ENCODE measurements around the gene TRIM50. TPM values are rescaled to one million over a fixed set of nuclear protein-coding genes. Genes with fewer than 3 reads are reported as not detected.
"Not testable (repeated sequence)": the region's sequence is repeated elsewhere in the genome, so short reads cannot be mapped to it uniquely, and the experiment has no call there.

TRIM50 gene
- polyA plus RNA-seq, 4 donors: 0.12 to 0.24 (median 0.22) TPM

DNA sequence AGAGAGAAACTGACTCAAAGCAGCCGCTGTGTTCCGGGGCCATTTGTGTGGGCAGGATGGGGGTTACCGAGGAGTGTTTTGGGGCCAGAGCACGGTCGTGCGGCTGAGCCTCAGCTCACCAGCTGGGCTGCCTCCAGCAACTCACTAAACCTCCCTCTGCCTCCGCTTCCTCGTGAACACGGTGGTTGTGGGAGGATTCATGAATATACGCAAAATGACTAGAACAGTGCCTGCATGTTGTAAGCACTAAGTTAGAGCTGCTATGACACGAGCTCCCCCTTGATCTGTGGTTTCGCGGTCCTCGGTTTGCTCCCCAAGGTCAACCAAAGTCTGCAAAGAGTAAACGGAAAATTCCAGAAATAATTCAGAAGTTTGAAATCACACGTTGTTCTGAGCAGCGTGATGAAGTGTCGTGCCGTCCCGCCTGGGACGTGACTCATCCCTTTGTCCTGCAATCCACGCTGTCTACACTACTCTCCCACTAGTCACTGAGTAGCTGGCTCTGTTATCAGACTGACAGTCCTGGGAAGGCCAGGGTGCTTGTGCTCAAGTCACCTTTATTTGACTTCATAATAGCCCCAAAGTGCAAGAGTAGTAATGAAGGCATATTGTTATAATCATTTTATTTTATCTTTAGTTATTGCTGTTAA lies 61.0 kb downstream of the TRIM50 start:
- not testable (repeated sequence) for DNase-seq (ENCODE audit: low read depth in 4 of 4, low spot score in 3 of 4)

Other genes with a start within 250 kb of the TRIM50 start
- under 1 TPM; 0.18 to 0.97 (median 0.29) TPM for gene SPDYE9, start 242.0 kb downstream of the TRIM50 start, polyA plus RNA-seq (ENCODE audit: insufficient read length in 4 of 4)
- 10 to 100 TPM; 15.0 to 22.5 (median 16.6) TPM for gene NSUN5, start 19.3 kb downstream of the TRIM50 start, polyA plus RNA-seq (ENCODE audit: insufficient read length in 4 of 4)
- gene FKBP6, start 79 bp upstream of the TRIM50 start, polyA plus RNA-seq (ENCODE audit: insufficient read length in 4 of 4): under 1 TPM; 0.13 to 0.42 (median 0.26) TPM
- under 1 TPM; 0.29 to 0.64 (median 0.47) TPM for gene FZD9, start 105.7 kb upstream of the TRIM50 start, polyA plus RNA-seq (ENCODE audit: insufficient read length in 4 of 4)
- 10 to 100 TPM; 69.0 to 78.0 (median 73.6) TPM for gene BAZ1B, start 194.2 kb upstream of the TRIM50 start, polyA plus RNA-seq (ENCODE audit: insufficient read length in 4 of 4)
- gene BCL7B, start 229.6 kb upstream of the TRIM50 start, polyA plus RNA-seq (ENCODE audit: insufficient read length in 4 of 4): 10 to 100 TPM; 37.3 to 43.0 (median 39.5) TPM